Activated CD8-positive, alpha-beta memory T cell treated with anti-CD3 and anti-CD28 coated beads, Interleukin-2, amount 50 U/mL, for 24 hours (primary cell): ENCODE data around the gene SMURF2.

Experiments
- DNase-seq: peaks from one replicate; pipeline ENCODE4 v3.0.0-alpha.2; 2020; ENCODE audit errors: extremely low read depth

SMURF2 gene

DNA sequence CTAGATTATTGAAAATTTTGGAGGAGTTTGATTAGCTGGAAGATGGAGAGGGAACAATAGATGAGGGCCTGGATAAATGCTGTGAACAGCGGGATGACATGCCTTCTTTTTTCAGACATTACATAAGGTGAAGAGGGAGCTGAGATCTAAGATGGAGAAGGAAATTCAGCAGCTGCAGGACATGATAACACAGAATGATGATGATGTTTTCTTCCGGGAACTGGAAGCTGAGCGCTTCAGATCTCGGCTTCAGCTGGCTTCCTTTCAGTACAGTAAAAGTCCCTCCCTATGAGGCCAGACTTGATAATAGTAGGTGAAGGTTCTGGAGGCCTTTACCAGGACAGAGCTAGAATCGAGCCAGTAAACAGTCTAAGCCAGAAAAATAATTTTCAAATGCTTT is 124.6 kb downstream of the SMURF2 start:
- no peak for DNase-seq

GRCh38 chr17:64536913-64537312 is 125.2 kb downstream of the SMURF2 start:
- no peak for DNase-seq

GRCh38 chr17:64535357-64535756 is 126.8 kb downstream of the SMURF2 start:
- DNase-seq = no peak

GRCh38 chr17:64534187-64534586 is 127.9 kb downstream of the SMURF2 start:
- no peak for DNase-seq

GRCh38 chr17:64533784-64534183 is 128.3 kb downstream of the SMURF2 start:
- no peak for DNase-seq

DNA sequence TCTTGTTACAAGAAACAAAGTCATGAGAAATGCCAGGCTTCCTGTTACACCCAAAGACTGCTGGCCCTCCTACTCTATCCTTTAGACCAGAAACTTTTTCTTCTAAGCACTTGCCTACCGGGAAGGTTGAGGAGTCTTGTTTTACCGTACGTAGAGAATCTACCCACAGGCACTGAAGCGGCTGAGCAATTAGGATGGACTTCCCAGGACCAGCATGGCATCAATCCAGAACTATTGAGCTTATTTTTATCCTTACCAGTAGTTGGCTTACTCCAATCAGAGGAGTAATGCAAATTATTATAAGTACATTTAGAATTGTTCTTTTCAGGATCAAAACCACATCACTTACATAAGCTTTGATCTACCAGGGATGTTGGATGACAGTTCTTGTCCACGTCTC is 129.7 kb downstream of the SMURF2 start:
- no peak for DNase-seq

DNA sequence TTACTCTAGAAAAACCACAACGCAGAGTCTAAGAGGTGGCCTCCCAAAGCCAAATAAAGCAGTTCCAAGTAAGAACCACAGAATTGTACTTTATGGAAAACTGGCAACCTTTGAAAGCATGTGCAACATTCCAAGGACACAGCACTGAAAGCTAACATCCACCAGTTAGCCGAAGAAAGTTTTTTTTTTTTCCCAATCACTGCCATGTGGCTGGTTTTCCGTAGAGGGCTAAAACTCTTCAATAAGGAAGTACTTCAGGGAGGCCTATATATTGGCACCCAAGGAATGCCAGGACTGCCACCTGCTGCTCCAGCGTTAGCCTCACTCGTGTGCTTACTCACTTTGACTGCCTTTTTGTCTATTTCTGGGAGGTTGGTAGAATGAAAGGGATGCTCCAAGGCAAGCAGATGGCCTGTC is 130.1 kb downstream of the SMURF2 start:
- no peak for DNase-seq

DNA sequence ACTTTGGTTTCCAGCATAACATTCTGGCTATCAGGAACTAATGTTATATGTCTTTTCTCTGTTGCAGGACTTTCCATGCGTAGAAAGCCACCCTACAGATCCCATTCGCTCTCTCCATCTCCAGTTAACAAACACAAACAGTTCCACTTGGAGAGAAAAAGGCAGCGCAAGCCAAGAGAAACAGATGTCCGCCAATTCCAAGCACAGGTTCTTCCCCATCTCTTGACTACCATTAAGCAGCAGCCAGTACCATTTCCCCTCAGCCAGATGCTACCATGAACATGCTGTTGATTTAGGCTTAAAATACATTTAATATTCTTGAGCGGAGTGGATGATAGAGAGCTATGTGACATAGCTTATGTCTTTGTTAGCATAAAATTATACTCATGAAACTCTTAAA is 132.9 kb downstream of the SMURF2 start:
- no peak for DNase-seq

DNA sequence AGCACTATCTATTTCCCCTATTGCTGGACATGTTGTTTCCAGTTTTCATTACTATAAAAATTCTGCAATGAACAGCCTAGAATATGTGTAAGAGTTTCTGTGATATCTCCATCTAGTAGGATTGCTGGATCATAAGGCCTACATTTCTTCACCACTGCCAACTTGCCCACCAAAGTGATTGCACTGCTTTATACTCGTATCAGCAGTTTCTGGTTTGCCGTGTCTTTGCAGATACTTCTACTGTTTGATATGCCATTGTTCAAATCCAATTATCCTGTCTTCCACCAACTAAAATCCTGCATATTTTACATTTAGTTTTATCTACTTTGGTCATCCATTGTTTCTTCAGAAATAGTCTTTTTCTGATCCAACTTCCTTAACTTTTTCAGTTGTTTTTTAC is 134.2 kb downstream of the SMURF2 start:
- no peak for DNase-seq

DNA sequence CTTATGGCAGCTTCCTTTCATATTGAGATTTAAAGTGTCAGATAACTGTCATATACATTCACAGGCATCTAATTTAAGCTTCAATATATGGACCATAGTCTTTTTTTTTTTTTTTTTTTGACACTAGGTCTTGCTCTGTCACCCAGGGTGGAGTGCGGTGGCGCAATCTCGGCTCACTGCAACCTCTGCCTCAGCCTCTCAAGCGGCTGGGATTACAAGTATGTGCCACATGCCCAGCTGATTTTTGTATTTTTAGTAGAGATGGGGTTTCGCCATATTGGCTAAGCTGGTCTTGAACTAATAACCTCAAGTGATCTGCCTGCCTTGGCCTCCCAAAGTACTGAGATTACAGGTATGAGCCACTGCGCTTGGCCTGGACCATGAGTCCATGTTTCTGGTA is 141.7 kb downstream of the SMURF2 start:
- no peak for DNase-seq

DNA sequence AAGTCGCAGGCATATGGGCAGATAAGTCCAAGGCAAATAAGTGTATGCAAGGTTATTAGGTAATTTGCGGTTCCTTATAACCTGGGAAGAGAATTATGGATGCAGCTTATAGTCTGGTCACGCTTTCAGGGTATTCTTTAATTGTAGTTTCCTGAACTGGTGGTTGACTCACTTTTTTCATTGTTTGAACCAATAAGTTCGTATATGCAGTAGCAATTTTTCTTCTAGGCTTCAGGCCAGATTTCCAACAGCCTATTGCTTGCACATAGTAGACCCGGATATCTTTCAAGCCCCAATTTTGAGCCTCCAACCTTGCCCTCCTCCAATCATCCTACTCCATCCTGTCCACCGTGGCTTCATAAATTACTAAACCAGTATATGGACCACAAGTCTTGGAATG is 142.5 kb downstream of the SMURF2 start:
- DNase-seq = no peak

GRCh38 chr17:64515829-64516228 is 146.3 kb downstream of the SMURF2 start:
- DNase-seq = no peak

DNA sequence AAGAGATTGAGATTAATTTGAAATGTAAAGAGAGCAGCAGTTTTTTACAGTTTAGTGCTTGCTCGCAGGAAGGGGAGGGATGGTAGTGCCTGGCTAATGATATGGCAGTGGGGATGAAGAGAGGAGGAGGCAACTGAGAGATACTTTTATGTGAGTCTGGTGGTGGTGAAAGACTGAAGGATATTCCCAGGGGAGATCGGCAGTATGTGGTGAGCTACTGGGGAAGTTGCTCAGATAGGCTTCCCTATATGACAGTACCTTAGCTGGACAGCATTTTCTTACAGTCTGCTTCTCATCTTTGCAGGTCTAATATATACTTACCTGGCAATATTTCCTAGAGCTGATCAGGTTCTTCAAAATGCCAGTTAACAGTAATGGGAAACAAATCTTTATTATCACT is 146.7 kb downstream of the SMURF2 start:
- no peak for DNase-seq

DNA sequence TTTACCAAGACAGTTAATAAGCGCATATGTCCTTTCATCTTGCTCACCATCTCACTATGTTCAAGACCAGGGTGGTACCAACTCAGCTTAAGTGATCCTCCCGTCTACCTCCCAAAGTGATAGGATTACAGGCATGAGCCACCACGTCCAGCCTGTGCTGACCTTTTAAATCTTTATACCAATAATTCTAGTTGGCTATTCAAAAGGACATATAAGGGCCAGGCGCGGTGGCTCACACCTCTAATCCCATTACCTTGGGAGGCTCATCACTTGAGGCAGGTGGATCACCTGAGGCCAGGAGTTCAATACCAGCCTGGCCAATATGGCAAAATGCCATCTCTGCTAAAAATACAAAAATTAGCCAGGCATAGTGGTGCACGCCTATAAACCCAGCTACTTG is 152.9 kb downstream of the SMURF2 start:
- DNase-seq = no peak

DNA sequence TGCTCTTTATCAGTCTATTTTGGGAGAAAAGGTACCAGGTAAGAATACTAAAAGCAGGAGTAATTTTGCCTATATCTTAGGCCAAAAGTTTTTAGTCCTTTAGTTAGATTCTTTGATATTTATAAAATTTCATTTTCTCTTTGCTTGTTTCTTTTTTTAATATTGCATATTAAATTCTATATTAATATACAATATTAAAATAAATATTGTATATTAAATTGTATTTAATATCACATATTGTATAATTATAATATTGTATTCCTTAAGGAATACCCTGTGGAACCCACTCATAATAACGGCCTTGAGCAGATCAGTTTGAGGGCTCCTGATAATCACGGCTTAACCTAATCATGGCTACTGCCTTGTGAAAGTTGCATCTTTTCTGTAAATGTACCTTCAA is 153.4 kb downstream of the SMURF2 start:
- no peak for DNase-seq

GRCh38 chr17:64507413-64507782 is 154.7 kb downstream of the SMURF2 start:
- no peak for DNase-seq

GRCh38 chr17:64506576-64507412 is 155.3 kb downstream of the SMURF2 start, which contains the start of gene CEP95:
Gene CEP95, plus strand, starts transcription at chr17:64506977. Its CDS starts 121 bp downstream, at chr17:64507098.
- DNase-seq = peak; percentile 91

DNA sequence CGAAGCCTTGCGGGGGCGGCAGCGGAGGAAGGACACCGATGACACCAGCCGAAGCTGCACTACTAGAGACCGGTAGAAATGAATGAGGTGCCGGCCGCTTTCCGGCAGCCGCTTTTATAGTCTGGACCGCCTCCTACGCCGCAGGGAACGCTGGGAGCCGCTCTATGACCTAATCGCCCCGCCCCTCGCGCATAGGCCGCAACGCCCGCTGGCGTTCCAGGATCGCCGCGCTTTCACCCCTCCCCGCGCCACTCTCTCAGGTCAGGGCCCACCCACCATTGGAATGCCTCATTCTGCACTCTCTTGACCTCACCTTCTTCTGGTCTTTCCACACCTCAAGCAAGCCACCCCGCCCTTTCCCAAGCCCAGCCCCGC is 155.9 kb downstream of the SMURF2 start, which contains the start of gene DDX5:
DDX5 (minus strand) TSS at position 89 of the 375 bp plus-strand sequence. CDS start 170 bp downstream, outside the sequence.
- DNase-seq = peak; percentile 90

- DNase-seq = peak; percentile 54
These were observed 156.5 kb downstream of the SMURF2 start for GRCh38 chr17:64505340-64506200.

DNA sequence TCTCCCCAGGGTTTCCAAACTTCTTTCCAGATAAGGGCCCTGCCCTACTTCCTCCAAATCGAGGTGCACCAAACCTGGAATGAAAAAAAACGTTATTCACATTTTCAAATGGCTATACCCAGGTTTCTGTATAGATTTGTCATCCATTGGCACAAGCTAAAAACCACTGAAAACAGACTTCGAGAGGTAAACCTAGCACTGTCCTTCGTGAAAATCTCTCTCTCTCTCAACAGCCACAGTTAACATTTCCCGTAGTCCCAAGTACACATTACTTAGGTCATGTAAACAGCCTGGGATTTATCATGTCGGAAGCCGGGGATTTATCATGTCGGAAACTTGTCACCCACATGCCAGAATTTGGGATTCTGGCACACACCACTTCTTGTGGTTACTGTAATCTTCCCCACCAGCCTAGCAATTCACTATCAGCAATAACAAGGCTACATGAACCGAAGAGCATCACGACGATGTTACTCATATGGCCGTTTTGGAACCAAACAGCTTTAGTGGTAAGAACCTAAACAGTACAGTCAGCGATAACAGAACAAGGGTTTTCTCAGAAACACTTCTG is 157.3 kb downstream of the SMURF2 start:
- no peak for DNase-seq

DNA sequence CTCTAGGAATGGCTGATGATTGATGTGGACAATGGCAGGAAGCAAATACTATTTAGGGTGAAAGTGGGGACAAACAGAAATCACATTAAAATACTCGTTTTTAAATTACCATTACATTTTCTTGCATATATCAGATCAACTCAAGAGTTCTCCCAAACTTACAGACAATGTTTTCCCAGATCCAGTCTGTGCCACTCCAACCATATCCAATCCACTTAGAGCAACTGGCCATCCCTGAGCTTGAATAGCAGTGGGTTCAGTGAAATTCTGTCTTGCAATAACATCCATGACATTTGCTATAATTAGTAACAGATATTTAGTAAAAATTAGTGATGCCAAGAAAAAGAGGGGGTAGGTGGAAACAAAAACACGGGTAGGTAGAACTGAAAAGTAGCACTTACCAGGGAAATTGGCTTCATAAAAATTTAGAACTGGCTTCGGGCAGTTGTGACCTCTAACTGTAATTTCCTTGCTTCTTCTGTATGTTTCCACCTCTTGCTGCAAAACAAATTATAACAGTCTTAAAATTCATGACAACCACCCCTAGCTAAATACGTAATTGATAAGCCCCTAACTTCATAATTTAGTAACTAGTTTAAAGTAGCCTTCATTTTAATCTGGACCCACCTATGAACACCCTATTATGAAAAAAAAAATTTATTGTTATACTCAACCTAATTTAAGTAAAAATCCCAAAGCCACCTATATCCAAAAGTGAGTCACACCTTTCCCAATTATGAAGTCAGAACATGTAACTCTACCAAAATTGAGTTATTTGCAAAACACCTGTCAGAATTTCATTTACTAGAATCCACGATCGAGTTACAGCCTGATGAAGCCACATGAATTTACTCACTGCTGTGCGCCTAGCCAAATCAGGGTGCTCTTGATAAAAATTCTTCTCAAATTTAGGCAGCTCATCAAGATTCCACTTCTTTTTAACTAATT is 158.0 kb downstream of the SMURF2 start:
- no peak for DNase-seq
